ENCODE results near the gene AGBL5.

Gene AGBL5

DNA sequence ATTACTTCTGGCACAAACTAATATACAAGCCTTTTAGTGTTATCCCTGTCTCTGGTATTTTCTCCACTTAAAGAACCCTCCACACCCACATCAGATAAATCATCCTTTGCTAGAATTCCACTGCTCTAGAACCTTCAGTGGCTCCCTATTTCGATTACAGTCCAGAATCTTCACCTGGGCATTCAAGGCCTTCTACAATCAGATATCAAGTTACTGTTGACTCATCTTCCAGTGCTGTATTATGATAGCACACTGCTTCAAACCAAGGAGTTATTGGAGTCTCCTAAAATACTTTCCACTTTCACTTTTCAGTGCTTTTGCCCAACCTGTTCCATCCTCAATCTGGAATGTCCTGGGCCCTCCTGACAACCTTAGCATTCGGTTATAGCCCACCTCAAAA, 64.1 kb downstream of the AGBL5 start:
- no peak for TF ChIP-seq ZFX (IDR thresholded peaks at IDR 0.05)
- TF ChIP-seq, protein P1, sequence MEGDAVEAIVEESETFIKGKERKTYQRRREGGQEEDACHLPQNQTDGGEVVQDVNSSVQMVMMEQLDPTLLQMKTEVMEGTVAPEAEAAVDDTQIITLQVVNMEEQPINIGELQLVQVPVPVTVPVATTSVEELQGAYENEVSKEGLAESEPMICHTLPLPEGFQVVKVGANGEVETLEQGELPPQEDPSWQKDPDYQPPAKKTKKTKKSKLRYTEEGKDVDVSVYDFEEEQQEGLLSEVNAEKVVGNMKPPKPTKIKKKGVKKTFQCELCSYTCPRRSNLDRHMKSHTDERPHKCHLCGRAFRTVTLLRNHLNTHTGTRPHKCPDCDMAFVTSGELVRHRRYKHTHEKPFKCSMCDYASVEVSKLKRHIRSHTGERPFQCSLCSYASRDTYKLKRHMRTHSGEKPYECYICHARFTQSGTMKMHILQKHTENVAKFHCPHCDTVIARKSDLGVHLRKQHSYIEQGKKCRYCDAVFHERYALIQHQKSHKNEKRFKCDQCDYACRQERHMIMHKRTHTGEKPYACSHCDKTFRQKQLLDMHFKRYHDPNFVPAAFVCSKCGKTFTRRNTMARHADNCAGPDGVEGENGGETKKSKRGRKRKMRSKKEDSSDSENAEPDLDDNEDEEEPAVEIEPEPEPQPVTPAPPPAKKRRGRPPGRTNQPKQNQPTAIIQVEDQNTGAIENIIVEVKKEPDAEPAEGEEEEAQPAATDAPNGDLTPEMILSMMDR (conservative IDR thresholded peaks at IDR 0.05): no peak
- no peak overlapping the region for H3K27ac ChIP-seq

GRCh38 chr2:27117995-27118524, 66.6 kb downstream of the AGBL5 start:
- H3K27ac ChIP-seq: peak overlapping the region; percentile 92
- no peak for TF ChIP-seq ZFX (IDR thresholded peaks at IDR 0.05)
- TF ChIP-seq, protein P1 (conservative IDR thresholded peaks at IDR 0.05): no peak

- H3K27ac ChIP-seq: peak within 1 kb of the TSS; percentile 92
Observed at GRCh38 chr2:27118525-27119329, 67.3 kb downstream of the AGBL5 start, which contains the start of gene CGREF1. CGREF1 (minus strand) TSS chr2:27119128; CDS start chr2:27104366, 14,762 bp downstream.

DNA sequence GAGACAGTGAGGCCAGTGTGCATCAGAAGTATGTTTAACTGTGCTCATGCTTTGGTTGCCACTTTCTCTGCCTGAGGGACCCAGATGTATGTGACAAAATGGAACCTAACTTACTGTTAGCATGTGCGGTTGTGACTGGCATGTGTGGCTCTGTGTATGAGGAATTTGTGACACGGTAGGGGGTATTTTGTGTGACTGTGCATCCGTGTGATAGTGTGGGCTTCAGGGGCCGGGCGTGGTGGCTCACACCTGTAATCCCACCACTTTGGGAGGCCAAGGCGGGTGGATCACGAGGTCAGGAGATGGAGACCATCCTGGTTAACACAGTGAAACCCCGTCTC, 67.8 kb downstream of the AGBL5 start:
- peak overlapping the region; percentile 92 for H3K27ac ChIP-seq

More at GRCh38 chr2:27118525-27119329, 67.3 kb downstream of the AGBL5 start, which contains the start of gene CGREF1:
- TF ChIP-seq ZFX (IDR thresholded peaks at IDR 0.05): peak; percentile 61
- TF ChIP-seq, protein P1 (conservative IDR thresholded peaks at IDR 0.05): no peak

Measured in C4-2B (cell line).